NCI-H82 treated with DMSO at 0.1 percent for 48 hours (cell line): Measurements from ENCODE around the gene OLAH.

ENCODE experiments used
- DNase-seq: peaks from one replicate; lab custom pipeline; 2025; ENCODE audit not compliant: unreplicated experiment; lab: John Stamatoyannopoulos, UW

OLAH gene

DNA sequence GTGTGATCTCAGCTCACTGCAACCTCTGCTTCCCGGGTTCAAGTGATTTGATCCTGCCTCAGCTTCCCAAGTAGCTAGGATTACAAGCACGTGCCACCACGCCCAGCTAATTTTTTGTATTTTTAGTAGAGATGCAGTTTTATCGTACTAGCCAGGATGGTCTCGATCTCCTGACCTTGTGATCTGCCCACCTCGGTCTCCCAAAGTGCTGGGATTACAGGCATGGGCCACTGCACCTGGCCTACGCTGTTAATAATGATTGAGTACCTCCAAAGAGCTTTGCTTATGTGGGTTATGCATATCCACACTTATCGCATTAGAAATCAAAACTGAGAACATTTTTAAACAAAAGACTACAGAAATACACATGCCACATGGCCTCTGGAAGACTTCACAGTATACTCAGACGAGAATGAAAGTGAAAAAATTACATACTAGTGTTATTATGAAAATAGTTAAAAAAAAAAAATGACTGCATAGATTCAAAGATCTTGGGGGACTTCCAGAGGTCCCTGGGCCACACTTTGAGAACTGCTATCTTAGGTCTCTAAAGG is 78.8 kb downstream of the OLAH start:
- no peak for DNase-seq
